SK-N-MC (cell line): ENCODE measurements around the gene STBD1.

Experiments used
- EZH2 ChIP-seq: fragments of 200-600 bp; sonication (generic); IDR thresholded peaks from one replicate; pipeline ENCODE4 v1.6.1; 2017; ENCODE audit warnings: antibody characterized with exemption
- FOXP2 ChIP-seq: optimal IDR thresholded peaks from 2 replicates; pipeline ENCODE3; 2011; ENCODE audit warnings: mild to moderate bottlenecking, moderate library complexity; ENCODE audit not compliant: insufficient read depth; ENCODE audit errors: extremely low read length, control extremely low read depth
- POLR2AphosphoS5 ChIP-seq: IDR thresholded peaks from 2 replicates; pipeline ENCODE4 v1.6.1; 2012; ENCODE audit warnings: mild to moderate bottlenecking, low read depth, low read length, borderline replicate concordance

GRCh38 chr4:76307660-76308014, 1.1 kb downstream of the STBD1 start:
- TF ChIP-seq POLR2AphosphoS5, result no peak
- TF ChIP-seq EZH2, result no peak
- no peak for TF ChIP-seq FOXP2
